ENCODE results near the gene NPIPB13. TPM values are rescaled to one million over a fixed set of nuclear protein-coding genes. Genes with fewer than 3 reads are reported as not detected.
A peak's percentile ranks its signal among the peaks of the same experiment; 100 is the strongest.
"Not testable (repeated sequence)": the region's sequence is repeated elsewhere in the genome, so short reads cannot be mapped to it uniquely, and the experiment has no call there.

The NPIPB13 gene
- total RNA-seq (1 to 10 TPM in 3 of 4 donors, under 1 TPM in 1; 0.82 to 5.3 (median 2.6) TPM), polyA plus RNA-seq (1 to 10 TPM in 1 of 3 donors, under 1 TPM in 2; 0.60 to 6.9 (median 0.92) TPM)

DNA sequence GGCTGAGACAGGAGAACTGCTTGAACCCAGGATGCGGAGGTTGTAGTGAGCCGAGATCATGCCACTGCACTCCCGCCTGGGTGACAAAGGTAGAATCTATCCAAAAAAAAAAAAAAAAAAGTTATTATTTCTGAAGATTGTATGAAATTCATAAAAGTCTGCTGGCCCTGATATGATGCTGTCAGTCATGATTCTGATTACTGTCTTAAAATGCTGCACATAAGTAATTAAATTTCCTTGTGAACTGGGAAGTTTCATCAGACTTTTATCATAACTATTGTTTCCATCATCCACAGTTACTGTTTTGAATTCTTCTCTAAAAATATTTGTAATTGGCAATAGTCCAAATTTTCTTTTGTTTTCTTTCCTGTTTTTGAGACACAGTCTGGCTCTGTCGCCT, at the start of gene NPIPB13:
NPIPB13 (minus strand) TSS at position 101 of the 400 bp plus-strand sequence. CDS start 2,906 bp downstream, outside the sequence.
- H3K27me3 ChIP-seq; H3K4me3 ChIP-seq; DNase-seq; H3K9me3 ChIP-seq; H3K4me1 ChIP-seq; intact Hi-C loops (cut with DNase I); H3K36me3 ChIP-seq; H3K27ac ChIP-seq: not testable (repeated sequence)
- no CpG with 5 or more reads among the region's 4 CpGs for WGBS, 2 donors

DNA sequence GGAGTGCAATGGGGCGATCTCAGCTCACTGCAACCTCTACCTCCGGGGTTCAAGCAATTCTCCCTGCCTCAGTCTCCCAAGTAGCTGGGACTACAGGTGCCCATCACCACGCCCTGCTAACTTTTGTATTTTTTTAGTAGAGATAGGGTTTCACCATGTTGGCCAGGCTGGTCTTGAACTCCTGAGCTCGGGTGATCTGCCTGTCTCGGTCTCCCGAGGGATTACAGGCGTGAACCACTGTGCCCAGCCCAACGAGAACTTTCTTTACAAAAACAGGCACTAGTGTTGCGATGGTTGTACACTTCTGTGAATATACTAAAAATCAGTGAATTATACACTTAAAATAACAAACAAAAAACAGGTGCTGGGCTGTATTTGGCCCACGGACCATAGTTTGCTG, 34.1 kb upstream of the NPIPB13 start:
- peak; percentile 25 for DNase-seq
- H3K4me3 ChIP-seq; H3K27me3 ChIP-seq; H3K27ac ChIP-seq; H3K9me3 ChIP-seq; H3K36me3 ChIP-seq; H3K4me1 ChIP-seq; intact Hi-C loops (cut with DNase I): not testable (repeated sequence)
- 48 to 85% methylated on average over 9 of the region's 10 CpGs for WGBS, 2 donors

DNA sequence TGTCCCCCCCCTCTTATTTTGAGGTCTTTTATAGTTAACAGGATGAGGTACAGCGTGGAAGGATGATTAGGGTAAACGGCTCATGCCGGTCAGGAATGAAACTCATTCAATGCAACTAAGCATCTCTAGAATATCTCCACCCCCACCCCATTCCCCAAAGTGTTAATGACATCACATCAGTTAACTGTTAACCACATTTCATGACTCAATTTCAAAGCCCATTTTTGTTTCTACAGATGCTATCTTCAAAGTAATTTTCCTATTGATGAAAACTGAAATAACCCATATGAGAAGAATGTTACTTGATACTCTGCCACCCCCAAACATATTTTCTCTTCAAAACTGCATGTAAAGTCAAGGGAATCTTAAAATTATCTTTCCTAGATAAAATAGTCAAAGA, 30.2 kb upstream of the NPIPB13 start:
- H3K36me3 ChIP-seq; DNase-seq; H3K27ac ChIP-seq; intact Hi-C loops (cut with DNase I); H3K9me3 ChIP-seq; H3K4me1 ChIP-seq; H3K4me3 ChIP-seq; H3K27me3 ChIP-seq: not testable (repeated sequence)
- WGBS, 2 donors: no CpG with 5 or more reads among the region's 3 CpGs

DNA sequence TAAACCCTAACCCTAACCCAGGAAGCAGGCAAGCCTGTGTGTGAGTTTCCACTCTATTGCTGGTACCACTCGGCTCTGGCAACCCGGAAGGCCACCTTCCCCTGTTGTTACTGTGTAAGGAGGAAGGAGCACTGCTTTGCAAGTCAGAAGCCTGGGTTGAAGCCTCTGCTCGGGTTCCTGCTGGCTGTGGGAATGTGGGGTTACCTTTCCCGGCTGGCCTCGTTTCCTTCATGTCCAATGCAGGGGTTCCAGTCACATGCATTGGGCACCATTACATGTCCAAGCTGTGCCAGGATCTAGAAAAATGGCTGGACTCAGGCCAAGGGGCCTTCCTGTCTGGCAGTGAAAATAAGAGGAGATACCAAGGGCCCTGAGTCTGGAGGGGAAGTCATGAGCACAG, 31.2 kb downstream of the NPIPB13 start:
- 80 to 85% methylated on average over 3 of the region's 5 CpGs for WGBS, 2 donors
- H3K4me3 ChIP-seq; H3K4me1 ChIP-seq; H3K9me3 ChIP-seq; H3K27ac ChIP-seq; H3K36me3 ChIP-seq; H3K27me3 ChIP-seq; intact Hi-C loops (cut with DNase I): not testable (repeated sequence)
- peak; percentile 27 for DNase-seq

DNA sequence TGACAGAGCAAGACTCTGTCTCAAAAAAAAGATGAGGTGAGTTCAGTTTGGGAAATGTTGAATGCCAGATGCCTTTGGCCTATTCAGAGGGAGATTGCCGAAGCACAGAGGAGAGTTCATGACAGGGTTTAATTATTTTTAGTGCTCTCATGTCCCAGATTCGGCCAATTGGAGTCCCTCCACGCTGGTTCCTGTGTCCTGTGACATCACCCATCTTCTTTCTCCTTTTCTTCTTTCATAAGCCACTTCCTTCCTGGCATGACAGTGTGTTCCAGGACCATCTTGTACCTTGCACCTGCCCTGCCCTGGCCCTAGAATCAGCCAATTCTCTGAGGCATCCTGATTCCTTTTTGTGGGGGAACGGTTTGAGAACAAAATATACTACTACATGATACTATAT, 36.9 kb downstream of the NPIPB13 start:
- H3K36me3 ChIP-seq; intact Hi-C loops (cut with DNase I); H3K27me3 ChIP-seq; H3K4me1 ChIP-seq; DNase-seq; H3K4me3 ChIP-seq; H3K9me3 ChIP-seq; H3K27ac ChIP-seq: not testable (repeated sequence)
- WGBS, 2 donors: no CpG with 5 or more reads among the region's 4 CpGs

DNA sequence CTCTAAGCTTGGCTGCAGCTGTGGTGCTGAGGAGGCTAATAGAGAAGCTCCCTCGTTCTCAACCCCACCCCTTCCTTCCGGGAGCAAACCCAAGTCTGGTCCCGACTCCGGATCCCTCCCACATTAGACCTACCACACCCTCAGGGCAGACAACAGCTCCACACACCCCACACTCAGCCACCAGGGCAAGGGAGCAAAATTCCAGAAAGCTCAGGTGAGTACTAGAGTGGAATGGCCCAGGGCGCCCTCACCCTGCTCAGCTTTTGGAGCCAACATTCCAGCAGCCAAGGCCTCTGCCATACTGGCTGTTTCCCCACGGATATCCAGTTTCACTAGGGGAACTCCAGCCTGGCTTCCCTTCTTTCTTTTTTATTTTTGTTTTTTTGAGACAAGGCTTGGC, 39.2 kb downstream of the NPIPB13 start:
- H3K4me1 ChIP-seq; H3K27ac ChIP-seq; H3K4me3 ChIP-seq; H3K27me3 ChIP-seq; intact Hi-C loops (cut with DNase I); H3K36me3 ChIP-seq; H3K9me3 ChIP-seq: not testable (repeated sequence)
- 5 to 23% methylated on average over 4 of the region's 6 CpGs for WGBS, 2 donors
- DNase-seq: peak; percentile 67

DNA sequence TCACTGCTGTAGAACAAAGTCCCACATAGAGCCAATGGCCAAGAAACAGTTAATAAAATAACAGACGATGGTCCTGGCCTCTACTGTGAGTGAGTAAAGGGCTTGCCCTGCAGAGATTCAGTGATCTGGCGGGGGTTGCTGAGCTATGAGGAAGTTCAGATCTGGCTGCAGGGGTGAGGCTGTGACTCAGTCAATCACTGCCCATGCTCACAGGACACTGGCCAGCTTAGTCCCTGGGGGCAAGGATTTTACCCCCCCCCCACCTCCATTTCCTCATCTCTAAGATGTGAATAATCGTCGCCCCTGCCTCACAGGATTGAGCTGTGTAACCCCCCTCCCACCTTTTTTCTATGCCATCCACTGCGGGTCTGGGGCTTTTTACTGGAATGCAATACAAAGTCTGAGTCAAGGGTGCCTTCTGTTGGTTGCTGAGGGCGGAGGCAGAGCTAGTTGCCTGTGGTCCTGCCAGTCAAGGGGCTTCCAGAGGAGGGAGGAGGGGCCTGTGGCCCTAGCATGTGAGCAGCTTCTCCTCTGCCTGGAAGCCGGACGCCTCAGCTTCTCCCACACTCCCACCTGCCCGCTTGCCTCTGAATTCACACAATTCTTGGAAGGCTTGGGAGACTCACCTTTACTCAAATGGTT, 41.1 kb downstream of the NPIPB13 start:
- intact Hi-C loops (cut with DNase I); H3K4me1 ChIP-seq; H3K27ac ChIP-seq; H3K36me3 ChIP-seq; H3K27me3 ChIP-seq; H3K9me3 ChIP-seq; H3K4me3 ChIP-seq: not testable (repeated sequence)
- DNase-seq: peak; percentile 56
- WGBS, 2 donors: 24 to 54% methylated on average over 2 of the region's 9 CpGs

DNA sequence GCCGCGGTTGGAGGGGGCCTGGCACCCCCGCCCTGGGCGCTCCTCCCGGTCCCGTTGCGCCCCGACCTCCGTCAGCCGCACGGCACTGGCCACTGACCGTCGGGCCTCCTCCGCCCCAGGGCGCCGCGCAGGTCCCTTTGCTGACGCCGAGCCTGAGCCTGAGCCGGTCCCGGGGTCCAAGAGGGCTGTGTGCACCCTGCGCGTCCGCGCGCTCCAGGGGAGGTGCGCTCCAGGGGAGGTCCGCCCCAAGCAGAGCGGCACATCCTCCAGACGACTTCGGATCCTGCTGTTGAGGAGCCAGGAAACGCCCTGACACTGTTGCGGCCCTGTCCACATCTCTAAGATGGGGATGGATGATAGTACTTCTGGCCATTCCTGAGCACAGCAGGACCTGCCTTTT, 42.0 kb downstream of the NPIPB13 start:
- DNase-seq; intact Hi-C loops (cut with DNase I); H3K27ac ChIP-seq; H3K27me3 ChIP-seq; H3K36me3 ChIP-seq; H3K9me3 ChIP-seq; H3K4me1 ChIP-seq: not testable (repeated sequence)
- peak overlapping the region; percentile 26 to 48 (median 42) for H3K4me3 ChIP-seq
- WGBS, 2 donors: no CpG with 5 or more reads among the region's 33 CpGs

DNA sequence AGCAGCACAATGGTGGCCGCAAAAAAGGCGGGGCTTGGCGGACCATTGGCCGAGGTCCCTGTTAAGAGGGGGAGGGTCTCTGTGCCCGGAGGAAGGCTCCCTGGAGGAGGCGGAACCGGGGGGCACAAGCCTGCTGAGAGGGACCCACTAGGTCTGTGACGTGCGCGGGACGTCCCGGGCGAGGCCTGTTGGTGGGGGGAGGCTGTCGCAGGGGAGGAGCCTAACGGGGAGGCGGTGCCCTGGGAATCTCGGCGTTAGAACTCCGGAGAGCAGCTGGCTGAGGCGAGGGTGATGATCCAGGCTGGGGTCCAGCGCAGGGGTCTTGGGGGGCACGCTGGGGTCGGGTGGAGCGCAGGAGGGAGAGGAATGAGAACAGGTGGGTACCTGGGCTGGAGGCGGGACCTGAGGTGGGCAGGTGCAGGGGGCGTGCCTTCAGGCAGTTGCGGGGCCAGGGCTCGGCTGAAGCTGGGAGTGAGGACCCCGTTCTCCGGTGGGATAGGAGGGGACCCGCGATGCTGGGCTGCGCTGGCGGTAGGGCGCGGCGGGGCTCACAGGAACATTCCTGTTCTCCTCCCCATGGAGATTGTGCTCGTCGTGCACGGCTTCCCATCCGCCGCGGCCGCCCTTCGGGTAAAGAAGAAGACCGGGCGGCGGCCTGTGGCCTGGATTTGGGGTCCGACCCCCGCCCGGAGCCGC, 42.6 kb downstream of the NPIPB13 start:
- DNase-seq: peak; percentile 45
- intact Hi-C loops (cut with DNase I); H3K27ac ChIP-seq; H3K9me3 ChIP-seq; H3K4me1 ChIP-seq; H3K27me3 ChIP-seq; H3K36me3 ChIP-seq: not testable (repeated sequence)
- 0 to 1% methylated on average over 19 to 20 of the region's 52 CpGs for WGBS, 2 donors
- H3K4me3 ChIP-seq: peak overlapping the region; percentile 26 to 48 (median 42)

DNA sequence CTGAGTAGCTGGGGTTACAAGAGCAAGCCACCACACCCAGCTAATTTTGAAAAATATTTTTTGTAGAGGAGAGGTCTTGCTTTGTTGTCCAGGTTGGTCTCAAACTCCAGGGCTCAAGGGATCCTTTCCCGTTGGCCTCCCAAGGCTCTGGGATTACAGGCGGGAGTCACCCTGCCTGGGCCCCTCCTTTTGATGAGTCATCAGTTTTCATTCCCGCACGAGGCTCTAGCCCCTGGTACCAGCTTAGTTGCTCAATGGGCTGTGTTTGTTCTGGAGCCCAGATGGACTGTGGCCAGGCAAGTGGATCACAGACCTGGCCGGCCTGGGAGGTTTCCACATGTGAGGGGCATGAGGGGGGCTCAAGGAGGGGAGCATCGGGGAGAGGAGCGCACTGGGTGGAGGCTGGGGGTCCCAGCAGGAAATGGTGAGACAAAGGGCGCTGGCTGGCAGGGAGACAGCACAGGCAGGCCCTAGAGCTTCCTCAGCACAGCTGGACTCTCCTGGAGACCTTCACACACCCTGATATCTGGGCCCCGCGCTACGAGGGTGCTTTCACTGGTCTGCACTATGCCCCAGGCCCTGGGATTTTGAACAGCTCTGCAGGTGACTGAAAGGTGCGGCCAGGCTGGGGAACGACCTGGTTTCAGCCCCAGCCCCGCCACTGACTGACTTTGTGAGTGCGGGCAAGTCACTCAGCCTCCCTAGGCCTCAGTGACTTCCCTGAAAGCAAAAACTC, 48.5 kb downstream of the NPIPB13 start:
- H3K9me3 ChIP-seq; H3K36me3 ChIP-seq; H3K4me3 ChIP-seq; H3K27ac ChIP-seq; H3K4me1 ChIP-seq; H3K27me3 ChIP-seq; intact Hi-C loops (cut with DNase I); DNase-seq: not testable (repeated sequence)
- no CpG with 5 or more reads among the region's 15 CpGs for WGBS, 2 donors

DNA sequence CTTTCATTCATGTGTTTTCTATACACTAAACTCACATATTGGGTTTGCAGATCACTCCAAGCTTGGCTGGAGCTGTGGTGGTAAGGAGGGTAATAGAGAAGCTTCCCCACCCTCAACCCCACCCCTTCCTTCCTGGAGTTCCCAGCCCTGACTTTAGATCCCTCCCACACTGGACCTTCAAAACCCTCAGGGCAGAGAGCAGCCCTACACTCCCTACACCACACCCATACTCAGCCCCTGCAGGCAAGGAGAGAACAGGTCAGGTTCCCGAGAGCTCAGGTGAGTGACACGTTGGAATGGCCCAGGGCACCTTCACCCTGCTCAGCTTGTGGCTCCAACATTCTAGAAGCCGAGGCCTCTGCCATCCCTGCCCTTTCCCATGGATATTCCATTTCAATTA, 49.2 kb downstream of the NPIPB13 start, which contains the start of gene SULT1A3:
SULT1A3 (plus strand) TSS at position 207 of the 400 bp plus-strand sequence. CDS start 1,474 bp downstream, outside the sequence.
- intact Hi-C loops (cut with DNase I); H3K27me3 ChIP-seq; H3K4me3 ChIP-seq; DNase-seq; H3K27ac ChIP-seq; H3K36me3 ChIP-seq; H3K9me3 ChIP-seq; H3K4me1 ChIP-seq: not testable (repeated sequence)
- no CpG with 5 or more reads among the region's 3 CpGs for WGBS, 2 donors
